Lung (tissue), 12 donors: Measurements from ENCODE around the gene LRRC66. TPM values are rescaled to one million over a fixed set of nuclear protein-coding genes. Genes with fewer than 3 reads are reported as not detected.

Experiments
- ATAC-seq: fragments of 200-7000 bp; cut with Tn5 transposase; one replicate; pipeline ENCODE4 v1.9.1; 2020; ENCODE audit warnings: moderate number of reproducible peaks; ENCODE audit not compliant: insufficient read depth, low FRiP score
- DNase-seq, 3 donors: peaks; one replicate each; pipeline ENCODE4 v3.0.0-alpha.2; 2013 to 2017
- H3K27ac ChIP-seq, 2 donors: one replicate each; pipeline ENCODE4 v1.5.1; 2013; ENCODE audit warnings: mild to moderate bottlenecking in 2 of 2, moderate library complexity in 2 of 2, control low read depth in 1 of 2, inconsistent platforms in 1 of 2, low read depth in 1 of 2, low read length in 1 of 2
- H3K27me3 ChIP-seq, 3 donors: one replicate each; pipeline ENCODE4 v1.5.1; 2013; ENCODE audit warnings: low read length in 2 of 3; ENCODE audit not compliant: control insufficient read depth in 3 of 3, insufficient read depth in 3 of 3
- H3K36me3 ChIP-seq, 4 donors: one replicate each; pipeline ENCODE4 v1.5.1; 2013; ENCODE audit warnings: low read length in 4 of 4, mild to moderate bottlenecking in 1 of 4, moderate library complexity in 1 of 4; ENCODE audit not compliant: control insufficient read depth in 4 of 4, insufficient read depth in 4 of 4
- H3K4me1 ChIP-seq, 5 donors: one replicate each; pipeline ENCODE4 v1.5.1; 2013; ENCODE audit warnings: low read length in 5 of 5, mild to moderate bottlenecking in 2 of 5, moderate library complexity in 1 of 5; ENCODE audit not compliant: control insufficient read depth in 5 of 5, insufficient read depth in 5 of 5
- H3K4me3 ChIP-seq: one replicate; pipeline ENCODE4 v1.5.1; 2013; ENCODE audit warnings: mild to moderate bottlenecking, control low read depth, moderate library complexity
- H3K9ac ChIP-seq, 2 donors: one replicate each; pipeline ENCODE4 v1.5.1; 2013; ENCODE audit warnings: low read length in 2 of 2, control low read depth in 1 of 2; ENCODE audit not compliant: insufficient read depth in 1 of 2
- H3K9me3 ChIP-seq, 4 donors: one replicate each; pipeline ENCODE4 v1.5.1; 2013; ENCODE audit warnings: low read length in 3 of 4, mild to moderate bottlenecking in 1 of 4, moderate library complexity in 1 of 4; ENCODE audit not compliant: control insufficient read depth in 4 of 4, insufficient read depth in 3 of 4
- CTCF ChIP-seq: IDR thresholded peaks from 2 replicates; pipeline ENCODE4 v1.5.1; 2012; ENCODE audit warnings: mild to moderate bottlenecking; ENCODE audit errors: control extremely low read depth, extremely low read depth
- WGBS, 2 donors: extraction: QIAGEN DNeasy Blood & Tissue Kit; methylation state at CpG; one replicate each; pipeline ENCODE4 v1.1.7; 2013; 5-methylcytosine and 5-hydroxymethylcytosine counted together
- polyA plus RNA-seq, 2 donors: library from polyadenylated mRNA; stranded (reverse); fragments of 200-250 nt; gene quantifications; one replicate each; pipeline ENCODE4 v1.2.1, GENCODE V29; 2013
- total RNA-seq, 2 donors: library from RNA; depleted of rRNA in 1 of 2; stranded (reverse); fragments of >200 nt in 1 of 2; gene quantifications; one replicate each; pipeline ENCODE4 v1.2.1, GENCODE V29; 2014 to 2021
- donor health status: control.
- donor health status: control.
- donor health status: Bipolar disorder and iron deficiency.
- donor health status: healthy.
- donor health status: DM: yes; HTN: yes; CAD: no.

The LRRC66 gene
- total and polyA plus RNA-seq, 4 donors, result 0.05 to 0.28 (median 0.12) TPM

- no peak for TF ChIP-seq CTCF
- H3K4me3 ChIP-seq, result no peak overlapping the region
- peak in 2 of 3 donors; percentile 38 to 42 for DNase-seq
Observed at GRCh38 chr4:52052475-52052780, 32.3 kb upstream of the LRRC66 start.

GRCh38 chr4:52051615-52052474 is 31.7 kb upstream of the LRRC66 start:
- Histone ChIP-seq H3K36me3 (no peaks in the 10 kb centered on the region), H3K4me1 (peaks cover 0 to 12% (median 4%) of the 10 kb centered on the region in 5 donors), H3K9ac (peak overlapping the region in 1 of 2 donors; percentile 17), H3K27ac (peak overlapping the region in 1 of 2 donors; percentile 44), H3K9me3 (peaks cover 0 to 3% (median 0%) of the 10 kb centered on the region in 4 donors), H3K4me3 (peak overlapping the region; percentile 46), H3K27me3 (peaks cover 0 to 49% (median 49%) of the 10 kb centered on the region in 3 donors)
- 3 to 6% methylated on average over 46 of the region's 46 CpGs for WGBS, 2 donors
- no peak for TF ChIP-seq CTCF
- peak; percentile 62 to 76 (median 70) for DNase-seq
- ATAC-seq, result peak; percentile 74

More at GRCh38 chr4:52052475-52052780, 32.3 kb upstream of the LRRC66 start:
- Histone ChIP-seq H3K27me3 (peaks cover 0 to 49% (median 49%) of the 10 kb centered on the region in 3 donors), H3K9me3 (peaks cover 0 to 3% (median 0%) of the 10 kb centered on the region in 4 donors), H3K4me1 (peaks cover 0 to 12% (median 4%) of the 10 kb centered on the region in 5 donors), H3K27ac (no peak overlapping the region), H3K9ac (no peak overlapping the region), H3K36me3 (no peaks in the 10 kb centered on the region)
- 4 to 9% methylated on average over 7 of the region's 7 CpGs for WGBS, 2 donors
- no peak for ATAC-seq

- peak; percentile 3 to 23 (median 19) for DNase-seq
- Histone ChIP-seq H3K4me1 (peaks cover 0 to 12% (median 4%) of the 10 kb centered on the region in 5 donors), H3K36me3 (no peaks in the 10 kb centered on the region), H3K4me3 (peak within 1 kb of the TSS; percentile 46), H3K27ac (peak within 1 kb of the TSS in 1 of 2 donors; percentile 44), H3K9me3 (peaks cover 0 to 3% (median 0%) of the 10 kb centered on the region in 4 donors), H3K27me3 (peaks cover 0 to 49% (median 49%) of the 10 kb centered on the region in 3 donors), H3K9ac (peak within 1 kb of the TSS in 1 of 2 donors; percentile 17)
- ATAC-seq, result no peak
- WGBS, 2 donors, result 0 to 2% methylated on average over 42 to 44 of the region's 44 CpGs
- no peak for TF ChIP-seq CTCF
Observed at GRCh38 chr4:52051213-52051614, 31.1 kb upstream of the LRRC66 start, which contains the start of gene SPATA18. Gene SPATA18, plus strand, starts transcription at chr4:52051304. Its CDS starts 401 bp downstream, at chr4:52051705.
